ENCODE data around the gene SLC7A10.

Gene SLC7A10

GRCh38 chr19:33203529-33203928, 22.1 kb downstream of the SLC7A10 start:
- Histone ChIP-seq H3F3A (ENCODE audit: control insufficient read depth, insufficient read depth) (no peaks in the 10 kb centered on the region), H3K79me2 (ENCODE audit: control insufficient read depth, low read length) (no peaks in the 10 kb centered on the region)

GRCh38 chr19:33202546-33203507, 22.8 kb downstream of the SLC7A10 start:
- Histone ChIP-seq H4K20me1 (ENCODE audit: control insufficient read depth, insufficient read depth, low read depth, low read length) (no peaks in the 10 kb centered on the region), H3K9me3 (ENCODE audit: control insufficient read depth, insufficient read depth, low read length) (no peaks in the 10 kb centered on the region), H3K4me1 (ENCODE audit: control insufficient read depth, low read length) (no peaks in the 10 kb centered on the region), H3K9me2 (replicated peaks; ENCODE audit: control insufficient read depth, low read length) (no peaks in the 10 kb centered on the region), H3K79me2 (ENCODE audit: control insufficient read depth, low read length) (no peaks in the 10 kb centered on the region), H3K4me3 (ENCODE audit: low read length) (no peak overlapping the region), H3K4me2 (ENCODE audit: low read length) (no peak overlapping the region), H3F3A (ENCODE audit: control insufficient read depth, insufficient read depth) (no peaks in the 10 kb centered on the region), H3K27ac (ENCODE audit: low read depth, low read length) (no peak overlapping the region), H3K27me3 (ENCODE audit: control insufficient read depth, low read length) (no peaks in the 10 kb centered on the region), H3K36me3 (ENCODE audit: control insufficient read depth, low read length) (no peaks in the 10 kb centered on the region)
- TF ChIP-seq EZH2phosphoT487 (IDR thresholded peaks at IDR 0.05; ENCODE audit: borderline replicate concordance, low read length) (no peak), CTCF (IDR thresholded peaks at IDR 0.05; ENCODE audit: low read depth, low read length, poor library complexity, severe bottlenecking) (no peak)

More at GRCh38 chr19:33203529-33203928, 22.1 kb downstream of the SLC7A10 start:
- TF ChIP-seq CTCF (IDR thresholded peaks at IDR 0.05; ENCODE audit: low read depth, low read length, poor library complexity, severe bottlenecking) (no peak), EZH2phosphoT487 (IDR thresholded peaks at IDR 0.05; ENCODE audit: borderline replicate concordance, low read length) (no peak)
- H3K9me3 ChIP-seq (ENCODE audit: control insufficient read depth, insufficient read depth, low read length): no peaks in the 10 kb centered on the region
- no peak overlapping the region for H3K27ac ChIP-seq (ENCODE audit: low read depth, low read length)
- H4K20me1 ChIP-seq (ENCODE audit: control insufficient read depth, insufficient read depth, low read depth, low read length): no peaks in the 10 kb centered on the region
- no peaks in the 10 kb centered on the region for H3K4me1 ChIP-seq (ENCODE audit: control insufficient read depth, low read length)
- no peak overlapping the region for H3K4me3 ChIP-seq (ENCODE audit: low read length)
- H3K4me2 ChIP-seq (ENCODE audit: low read length): no peak overlapping the region
- no peaks in the 10 kb centered on the region for H3K36me3 ChIP-seq (ENCODE audit: control insufficient read depth, low read length)
- no peaks in the 10 kb centered on the region for H3K27me3 ChIP-seq (ENCODE audit: control insufficient read depth, low read length)
- no peaks in the 10 kb centered on the region for H3K9me2 ChIP-seq (replicated peaks; ENCODE audit: control insufficient read depth, low read length)

- Histone ChIP-seq H3K27ac (ENCODE audit: low read depth, low read length) (no peak overlapping the region), H3K4me2 (ENCODE audit: low read length) (no peak overlapping the region), H3K36me3 (ENCODE audit: control insufficient read depth, low read length) (no peaks in the 10 kb centered on the region), H3K79me2 (ENCODE audit: control insufficient read depth, low read length) (no peaks in the 10 kb centered on the region), H3F3A (ENCODE audit: control insufficient read depth, insufficient read depth) (no peaks in the 10 kb centered on the region), H3K4me1 (ENCODE audit: control insufficient read depth, low read length) (no peaks in the 10 kb centered on the region), H3K27me3 (ENCODE audit: control insufficient read depth, low read length) (no peaks in the 10 kb centered on the region), H3K4me3 (ENCODE audit: low read length) (no peak overlapping the region), H3K9me2 (replicated peaks; ENCODE audit: control insufficient read depth, low read length) (no peaks in the 10 kb centered on the region), H3K9me3 (ENCODE audit: control insufficient read depth, insufficient read depth, low read length) (no peaks in the 10 kb centered on the region), H4K20me1 (ENCODE audit: control insufficient read depth, insufficient read depth, low read depth, low read length) (no peaks in the 10 kb centered on the region)
- no peak for TF ChIP-seq EZH2phosphoT487 (IDR thresholded peaks at IDR 0.05; ENCODE audit: borderline replicate concordance, low read length)
- no peak for TF ChIP-seq CTCF (IDR thresholded peaks at IDR 0.05; ENCODE audit: low read depth, low read length, poor library complexity, severe bottlenecking)
These were observed 23.6 kb downstream of the SLC7A10 start for GRCh38 chr19:33201886-33202545.
